Neural crest cell (in vitro differentiated cells): Measurements from ENCODE around the gene KIRREL1. TPM values are rescaled to one million over a fixed set of nuclear protein-coding genes. Genes with fewer than 3 reads are reported as not detected.

Experiments used
- DNase-seq: peaks from one replicate; pipeline ENCODE4 v3.0.0; 2021; ENCODE audit warnings: low read depth, mixed read lengths, low spot score
- H3K27ac Mint-ChIP-seq: one replicate; pipeline ENCODE4 v1.8.0; 2021; ENCODE audit warnings: mild to moderate bottlenecking, mixed read lengths; ENCODE audit not compliant: unreplicated experiment
- H3K27me3 Mint-ChIP-seq: 2 replicates; pipeline ENCODE4 v1.8.0; 2021; ENCODE audit warnings: low read depth, mild to moderate bottlenecking, mixed read lengths
- H3K36me3 Mint-ChIP-seq: 2 replicates; pipeline ENCODE4 v1.8.0; 2021; ENCODE audit warnings: low read depth, mild to moderate bottlenecking, mixed read lengths
- H3K4me1 Mint-ChIP-seq: 2 replicates; pipeline ENCODE4 v1.8.0; 2021; ENCODE audit warnings: mixed read lengths
- H3K4me3 Mint-ChIP-seq: one replicate; pipeline ENCODE4 v1.8.0; 2021; ENCODE audit warnings: mild to moderate bottlenecking, mixed read lengths
- H3K9me3 Mint-ChIP-seq: 2 replicates; pipeline ENCODE4 v1.8.0; 2021; ENCODE audit warnings: mixed read lengths
- CTCF ChIP-seq: fragments of 200-600 bp; sonication (generic); conservative IDR thresholded peaks from 2 replicates; pipeline ENCODE4 v1.5.0; 2021; ENCODE audit warnings: antibody characterized with exemption, mild to moderate bottlenecking
- total RNA-seq: library from RNA; stranded (reverse); gene quantifications from 2 replicates; pipeline ENCODE4 v1.2.1, GENCODE V29; 2021

Gene KIRREL1
- total RNA-seq, 1 donor from 2014 or later = 64.9 TPM

- no peak overlapping the region for H3K27ac Mint-ChIP-seq
- H3K9me3 Mint-ChIP-seq = peaks cover 8% of the 10 kb centered on the region
- TF ChIP-seq CTCF = no peak
- peaks cover 4% of the 10 kb centered on the region for H3K36me3 Mint-ChIP-seq
- H3K4me3 Mint-ChIP-seq = no peak overlapping the region
- DNase-seq = no peak
- peaks cover 32% of the 10 kb centered on the region for H3K27me3 Mint-ChIP-seq
- peaks cover 6% of the 10 kb centered on the region for H3K4me1 Mint-ChIP-seq
These were observed 154.0 kb downstream of the KIRREL1 start for GRCh38 chr1:158147401-158147800.

- peaks cover 8% of the 10 kb centered on the region for H3K9me3 Mint-ChIP-seq
- peaks cover 37% of the 10 kb centered on the region for H3K27me3 Mint-ChIP-seq
These were observed 154.4 kb downstream of the KIRREL1 start for GRCh38 chr1:158147869-158148268.

GRCh38 chr1:158148468-158148867 is 155.0 kb downstream of the KIRREL1 start:
- H3K36me3 Mint-ChIP-seq = peaks cover 4% of the 10 kb centered on the region
- no peak overlapping the region for H3K4me3 Mint-ChIP-seq
- peaks cover 6% of the 10 kb centered on the region for H3K4me1 Mint-ChIP-seq
- H3K27ac Mint-ChIP-seq = no peak overlapping the region
- peaks cover 43% of the 10 kb centered on the region for H3K27me3 Mint-ChIP-seq
- DNase-seq = no peak
- peaks cover 8% of the 10 kb centered on the region for H3K9me3 Mint-ChIP-seq
- TF ChIP-seq CTCF = no peak

More at GRCh38 chr1:158147869-158148268, 154.4 kb downstream of the KIRREL1 start:
- H3K4me3 Mint-ChIP-seq = no peak overlapping the region
- peaks cover 6% of the 10 kb centered on the region for H3K4me1 Mint-ChIP-seq
- DNase-seq = no peak
- H3K27ac Mint-ChIP-seq = no peak overlapping the region
- H3K36me3 Mint-ChIP-seq = peaks cover 4% of the 10 kb centered on the region
- no peak for TF ChIP-seq CTCF

- H3K4me3 Mint-ChIP-seq = peak overlapping the region; percentile 64
- peaks cover 50% of the 10 kb centered on the region for H3K27me3 Mint-ChIP-seq
- DNase-seq = no peak
- H3K36me3 Mint-ChIP-seq = peaks cover 4% of the 10 kb centered on the region
- H3K9me3 Mint-ChIP-seq = peaks cover 8% of the 10 kb centered on the region
- H3K4me1 Mint-ChIP-seq = peaks cover 6% of the 10 kb centered on the region
- no peak for TF ChIP-seq CTCF
- H3K27ac Mint-ChIP-seq = no peak overlapping the region
These were observed 155.7 kb downstream of the KIRREL1 start for GRCh38 chr1:158149175-158149574.

Other genes with a start within 250 kb of the KIRREL1 start
- gene FCRL2, start 216.5 kb upstream of the KIRREL1 start, total RNA-seq = not detected in 2 replicates
- gene FCRL1, start 173.5 kb upstream of the KIRREL1 start, total RNA-seq = not detected in 2 replicates
- gene CD5L, start 151.8 kb upstream of the KIRREL1 start, total RNA-seq = not detected in 2 replicates
- not detected in 2 replicates for gene CD1D, start 187.2 kb downstream of the KIRREL1 start, total RNA-seq